GF-D8 (cell line): Measurements from ENCODE around the gene SIPA1L3.
A peak's percentile ranks its signal among the peaks of the same experiment; 100 is the strongest.
"Not testable (repeated sequence)": the region's sequence is repeated elsewhere in the genome, so short reads cannot be mapped to it uniquely, and the experiment has no call there.

Experiments
- DNase-seq: peaks from one replicate; lab custom pipeline; 2025; lab: John Stamatoyannopoulos, UW

Gene SIPA1L3

GRCh38 chr19:37906869-37907734, at the start of gene SIPA1L3:
Gene SIPA1L3 (plus strand): TSS chr19:37907208. CDS start chr19:38081566, 174,358 bp downstream.
- peak; percentile 85 for DNase-seq

- DNase-seq = no peak
These were observed 42.5 kb upstream of the SIPA1L3 start for GRCh38 chr19:37864501-37864900.

- DNase-seq = not testable (repeated sequence)
These were observed 41.1 kb upstream of the SIPA1L3 start for GRCh38 chr19:37865930-37866329.

- no peak for DNase-seq
These were observed 39.2 kb upstream of the SIPA1L3 start for GRCh38 chr19:37867831-37868230.

- no peak for DNase-seq
These were observed 37.2 kb upstream of the SIPA1L3 start for GRCh38 chr19:37869766-37870340.

- DNase-seq = no peak
These were observed 34.6 kb upstream of the SIPA1L3 start for GRCh38 chr19:37872383-37872782.

GRCh38 chr19:37874784-37875183, 32.2 kb upstream of the SIPA1L3 start:
- no peak for DNase-seq

- no peak for DNase-seq
These were observed 31.0 kb upstream of the SIPA1L3 start for GRCh38 chr19:37876032-37876431.

- no peak for DNase-seq
These were observed 29.9 kb upstream of the SIPA1L3 start for GRCh38 chr19:37877147-37877546.

- no peak for DNase-seq
These were observed 21.6 kb upstream of the SIPA1L3 start for GRCh38 chr19:37885392-37885791.

GRCh38 chr19:37886571-37886970, 20.4 kb upstream of the SIPA1L3 start:
- no peak for DNase-seq

- DNase-seq = no peak
These were observed 13.0 kb upstream of the SIPA1L3 start for GRCh38 chr19:37893845-37894575.

- no peak for DNase-seq
These were observed 10.8 kb upstream of the SIPA1L3 start for GRCh38 chr19:37896180-37896579.

- DNase-seq = no peak
These were observed 7.6 kb upstream of the SIPA1L3 start for GRCh38 chr19:37899453-37899852.

GRCh38 chr19:37899966-37900365, 7.0 kb upstream of the SIPA1L3 start:
- DNase-seq = no peak

- peak; percentile 32 for DNase-seq
These were observed 4.3 kb upstream of the SIPA1L3 start for GRCh38 chr19:37902668-37903067.

- no peak for DNase-seq
These were observed 3.9 kb upstream of the SIPA1L3 start for GRCh38 chr19:37903096-37903495.

GRCh38 chr19:37905946-37906868, 801 bp upstream of the SIPA1L3 start, which contains the start of gene WDR87:
Gene WDR87 (minus strand): TSS chr19:37906594. CDS start chr19:37898239, 8,355 bp downstream.
- DNase-seq = no peak

GRCh38 chr19:37907735-37908455, 887 bp downstream of the SIPA1L3 start:
- DNase-seq = no peak

- DNase-seq = no peak
These were observed 2.7 kb downstream of the SIPA1L3 start for GRCh38 chr19:37909661-37910199.

- DNase-seq = no peak
These were observed 7.9 kb downstream of the SIPA1L3 start for GRCh38 chr19:37914908-37915307.
